HT-29 (cell line): Measurements from ENCODE around the gene LDLRAD1. TPM values are rescaled to one million over a fixed set of nuclear protein-coding genes. Genes with fewer than 3 reads are reported as not detected.
"Not testable (repeated sequence)": the region's sequence is repeated elsewhere in the genome, so short reads cannot be mapped to it uniquely, and the experiment has no call there.

Experiments used
- DNase-seq: peaks from one replicate; pipeline ENCODE4 v3.0.0-alpha.2; 2015; ENCODE audit warnings: low spot score
- total RNA-seq: library from RNA; depleted of rRNA; stranded (reverse); fragments of >200 nt; shearing (Covaris generic); gene quantifications from 2 replicates; pipeline ENCODE4 v1.2.3, GENCODE V29; 2014; rRNA removed

The LDLRAD1 gene
- not detected in 2 replicates for total RNA-seq

GRCh38 chr1:54017979-54018378 is at the start of gene LDLRAD1:
Gene LDLRAD1, minus strand, starts transcription at chr1:54018186. Its CDS starts 74 bp downstream, at chr1:54018112.
- peak; percentile 12 for DNase-seq

GRCh38 chr1:54064299-54064698 is 46.3 kb upstream of the LDLRAD1 start:
- no peak for DNase-seq

- DNase-seq = peak; percentile 16
Observed at GRCh38 chr1:54054438-54054749, 36.4 kb upstream of the LDLRAD1 start.

- no peak for DNase-seq
Observed at GRCh38 chr1:54053745-54054437, 35.9 kb upstream of the LDLRAD1 start.

GRCh38 chr1:54052934-54053744 is 35.2 kb upstream of the LDLRAD1 start, which contains the start of the genes TCEANC2 and TMEM59:
Gene TCEANC2, plus strand, starts transcription at chr1:54053608. Its CDS starts 815 bp downstream, at chr1:54054423.
Gene TMEM59, minus strand, starts transcription at chr1:54053204. Its CDS starts 16 bp downstream, at chr1:54053188.
- DNase-seq = peak; percentile 98

- DNase-seq = peak; percentile 71
Observed at GRCh38 chr1:54052431-54052933, 34.5 kb upstream of the LDLRAD1 start.

GRCh38 chr1:54051933-54052430 is 34.0 kb upstream of the LDLRAD1 start:
- no peak for DNase-seq

GRCh38 chr1:54050435-54050834 is 32.4 kb upstream of the LDLRAD1 start:
- DNase-seq = not testable (repeated sequence)

GRCh38 chr1:54047384-54048305 is 29.7 kb upstream of the LDLRAD1 start:
- DNase-seq = no peak

- no peak for DNase-seq
Observed at GRCh38 chr1:54046671-54047383, 28.8 kb upstream of the LDLRAD1 start.

GRCh38 chr1:54045496-54045895 is 27.5 kb upstream of the LDLRAD1 start:
- no peak for DNase-seq

- DNase-seq = no peak
Observed at GRCh38 chr1:54041806-54042205, 23.8 kb upstream of the LDLRAD1 start.

- DNase-seq = no peak
Observed at GRCh38 chr1:54037476-54037875, 19.5 kb upstream of the LDLRAD1 start.

- DNase-seq = no peak
Observed at GRCh38 chr1:54028306-54029251, 10.6 kb upstream of the LDLRAD1 start.

GRCh38 chr1:54027848-54028247 is 9.9 kb upstream of the LDLRAD1 start:
- no peak for DNase-seq

GRCh38 chr1:54024811-54025210 is 6.8 kb upstream of the LDLRAD1 start:
- not testable (repeated sequence) for DNase-seq

GRCh38 chr1:54024358-54024757 is 6.4 kb upstream of the LDLRAD1 start:
- no peak for DNase-seq

- DNase-seq = not testable (repeated sequence)
Observed at GRCh38 chr1:54019562-54020176, 1.7 kb upstream of the LDLRAD1 start.

GRCh38 chr1:54018635-54019034 is 649 bp upstream of the LDLRAD1 start:
- DNase-seq = no peak
